GM12801 (cell line): Measurements from ENCODE around the gene ZNF287.

Experiments
- CTCF ChIP-seq: IDR thresholded peaks from one replicate; pipeline ENCODE4 v1.5.1; 2011; ENCODE audit warnings: control low read depth; ENCODE audit not compliant: insufficient read length; ENCODE audit errors: extremely low read depth

Gene ZNF287

GRCh38 chr17:16534236-16534635, 34.8 kb downstream of the ZNF287 start:
- TF ChIP-seq CTCF = no peak

GRCh38 chr17:16529906-16530305, 39.1 kb downstream of the ZNF287 start:
- no peak for TF ChIP-seq CTCF

- TF ChIP-seq CTCF = no peak
Observed at GRCh38 chr17:16527298-16527697, 41.7 kb downstream of the ZNF287 start.

- TF ChIP-seq CTCF = peak; percentile 30
Observed at GRCh38 chr17:16521070-16521727, 47.8 kb downstream of the ZNF287 start.

GRCh38 chr17:16519021-16519420, 50.0 kb downstream of the ZNF287 start:
- no peak for TF ChIP-seq CTCF

GRCh38 chr17:16517477-16517876, 51.5 kb downstream of the ZNF287 start:
- no peak for TF ChIP-seq CTCF

- no peak for TF ChIP-seq CTCF
Observed at GRCh38 chr17:16516594-16517051, 52.4 kb downstream of the ZNF287 start.
